Activated CD4-positive, alpha-beta T cell treated with anti-CD3 and anti-CD28 coated beads for 36 hours (primary cell): ENCODE results near the gene TMEM170B. TPM values are rescaled to one million over a fixed set of nuclear protein-coding genes. Genes with fewer than 3 reads are reported as not detected.

Experiments
- ATAC-seq: fragments of 200-7000 bp; cut with Tn5 transposase; one replicate; pipeline ENCODE4 v1.10.0; 2021; ENCODE audit warnings: mild to moderate bottlenecking, moderate library complexity
- CTCF ChIA-PET: fragments of 350-600 bp; sonication (Branson Sonifier 250); formaldehyde crosslinking; loops from one replicate; lab custom pipeline; 2021; ENCODE audit warnings: antibody characterized with exemption; lab: Charles Lee
- POLR2A ChIA-PET: fragments of 350-600 bp; sonication (Branson Sonifier 250); formaldehyde crosslinking; loops from one replicate; lab custom pipeline; 2021; ENCODE audit warnings: antibody characterized with exemption, inconsistent platforms; lab: Charles Lee
- DNase-seq: peaks from one replicate; pipeline ENCODE4 v3.0.0-alpha.2; 2020
- H3K27ac Mint-ChIP-seq: one replicate; pipeline ENCODE4 v1.8.0; 2021; ENCODE audit warnings: mixed read lengths
- H3K27me3 Mint-ChIP-seq: one replicate; pipeline ENCODE4 v1.8.0; 2021; ENCODE audit warnings: mixed read lengths
- H3K36me3 Mint-ChIP-seq: one replicate; pipeline ENCODE4 v1.8.0; 2021; ENCODE audit warnings: low read depth, mixed read lengths
- H3K4me1 Mint-ChIP-seq: one replicate; pipeline ENCODE4 v1.8.0; 2021; ENCODE audit warnings: mixed read lengths
- H3K4me3 Mint-ChIP-seq: one replicate; pipeline ENCODE4 v1.8.0; 2021; ENCODE audit warnings: mild to moderate bottlenecking, moderate library complexity, mixed read lengths
- H3K9me3 Mint-ChIP-seq: one replicate; pipeline ENCODE4 v1.8.0; 2021; ENCODE audit warnings: low read depth, mixed read lengths
- intact Hi-C, 2 experiments: fragments of 100-400 bp; cut with DNase I in 1 of 2; cut with micrococcal nuclease in 1 of 2; formaldehyde crosslinking; loops; one replicate each; pipeline versions ENCODE4 v1.14.2 to v1.15.1; 2022 to 2024; cut with DNase I, micrococcal nuclease
- total RNA-seq, 2 experiments: library from RNA; stranded (reverse); gene quantifications; one replicate each; pipeline ENCODE4 v1.2.3, GENCODE V29; 2021

Gene TMEM170B
- total RNA-seq, 2 experiments from 2014 or later: 0.98 to 1.3 TPM

DNA sequence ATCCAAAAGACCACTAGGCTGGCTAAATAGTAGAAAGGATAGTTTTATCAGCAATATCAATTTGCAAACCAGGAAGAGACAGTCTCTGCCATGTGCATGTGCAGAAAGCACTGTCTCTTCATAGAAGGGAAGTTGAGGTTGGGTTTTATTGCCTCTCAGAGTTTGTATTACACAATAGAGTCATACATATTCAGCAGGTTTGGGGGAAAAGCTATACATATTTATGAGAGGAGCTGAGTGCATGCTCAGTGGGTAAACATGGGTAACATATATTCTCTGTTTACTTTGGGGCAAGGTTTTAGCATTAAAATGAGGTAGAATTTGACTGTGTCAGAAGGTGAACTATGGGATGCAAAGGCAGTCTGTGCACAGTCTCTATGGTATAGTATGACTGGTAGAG, 14.9 kb downstream of the TMEM170B start:
- intact Hi-C loops: no loop called here
- Mint-ChIP-seq H3K4me1 (peaks cover 4% of the 10 kb centered on the region), H3K27ac (no peak overlapping the region), H3K36me3 (no peaks in the 10 kb centered on the region), H3K4me3 (no peak overlapping the region), H3K9me3 (no peaks in the 10 kb centered on the region), H3K27me3 (no peaks in the 10 kb centered on the region)
- DNase-seq (no peak), ATAC-seq (no peak)
- ChIA-PET CTCF (interaction anchor here (0.7 to 2.4 kb wide), 4 partner anchors 23 to 90 kb away, joined by 3 to 5 read pairs (median 4); no protein-coding TSS in a partner anchor), POLR2A (no interaction called here)

GRCh38 chr6:11553824-11554223, 16.3 kb downstream of the TMEM170B start:
- H3K36me3 Mint-ChIP-seq: no peaks in the 10 kb centered on the region
- H3K27me3 Mint-ChIP-seq: no peaks in the 10 kb centered on the region
- no peak overlapping the region for H3K27ac Mint-ChIP-seq
- ChIA-PET CTCF (interaction anchor here (1.1 to 2.4 kb wide), 3 partner anchors 22 to 89 kb away, joined by 3 to 5 read pairs (median 4); no protein-coding TSS in a partner anchor), POLR2A (no interaction called here)
- DNase-seq (no peak), ATAC-seq (no peak)
- H3K4me1 Mint-ChIP-seq: peaks cover 4% of the 10 kb centered on the region
- H3K4me3 Mint-ChIP-seq: no peak overlapping the region
- no peaks in the 10 kb centered on the region for H3K9me3 Mint-ChIP-seq
- intact Hi-C loops: no loop called here

DNA sequence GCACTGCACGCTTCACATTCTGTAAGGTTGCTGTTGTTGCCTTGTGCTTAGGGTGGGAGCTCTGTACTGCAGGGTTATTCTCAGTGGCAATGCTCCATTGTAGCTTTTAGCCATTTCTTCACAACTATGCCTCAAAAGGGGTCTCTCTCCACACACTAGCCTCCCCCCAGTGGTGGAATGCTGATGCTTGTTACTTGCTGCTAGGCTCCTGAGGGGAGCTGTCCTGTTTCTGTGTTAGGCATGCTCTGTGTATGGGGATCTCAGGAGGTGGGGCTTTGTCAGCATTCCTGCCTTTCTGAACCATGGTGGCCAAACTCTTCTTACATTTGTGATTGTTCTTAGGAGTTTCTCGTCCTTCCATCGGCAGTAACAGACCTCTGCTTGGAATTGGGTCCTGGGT, 18.8 kb downstream of the TMEM170B start:
- H3K36me3 Mint-ChIP-seq: no peaks in the 10 kb centered on the region
- peaks cover 4% of the 10 kb centered on the region for H3K4me1 Mint-ChIP-seq
- H3K9me3 Mint-ChIP-seq: no peaks in the 10 kb centered on the region
- DNase-seq (no peak), ATAC-seq (no peak)
- intact Hi-C loops: no loop called here
- H3K27ac Mint-ChIP-seq: no peak overlapping the region
- ChIA-PET CTCF (interaction anchor here (0.6 kb wide), 1 partner anchor 413 kb away, joined by 3 read pairs; no protein-coding TSS in a partner anchor), POLR2A (no interaction called here)
- no peak overlapping the region for H3K4me3 Mint-ChIP-seq
- H3K27me3 Mint-ChIP-seq: no peaks in the 10 kb centered on the region

DNA sequence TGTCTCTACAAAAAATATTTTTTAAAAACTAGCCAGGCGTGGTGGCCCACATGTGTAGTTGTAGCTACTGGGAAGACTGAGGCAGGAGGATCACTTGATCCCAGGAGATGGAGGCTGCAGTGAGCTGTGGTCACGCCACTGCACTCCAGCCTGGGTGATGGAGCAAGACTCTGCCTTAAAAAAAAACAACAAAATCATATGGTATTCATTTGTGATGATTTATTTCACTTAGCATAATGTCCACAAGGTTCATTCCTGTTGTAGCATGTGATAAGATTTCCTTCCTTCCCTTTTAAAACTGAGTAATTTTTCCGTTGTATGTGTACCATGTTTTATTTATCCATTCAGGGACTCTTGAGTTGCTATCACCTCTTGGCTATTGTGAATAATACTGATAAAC, 26.2 kb downstream of the TMEM170B start:
- H3K27me3 Mint-ChIP-seq: no peaks in the 10 kb centered on the region
- ChIA-PET POLR2A (no interaction called here), CTCF (interaction anchor here (0.9 to 1.9 kb wide), 2 partner anchors 12 to 20 kb away, joined by 3 to 4 read pairs; no protein-coding TSS in a partner anchor)
- no peaks in the 10 kb centered on the region for H3K9me3 Mint-ChIP-seq
- H3K36me3 Mint-ChIP-seq: peaks cover 9% of the 10 kb centered on the region
- no peak for DNase-seq
- H3K4me3 Mint-ChIP-seq: no peak overlapping the region
- intact Hi-C loops: no loop called here
- no peak overlapping the region for H3K27ac Mint-ChIP-seq
- ATAC-seq: no peak
- H3K4me1 Mint-ChIP-seq: no peaks in the 10 kb centered on the region

DNA sequence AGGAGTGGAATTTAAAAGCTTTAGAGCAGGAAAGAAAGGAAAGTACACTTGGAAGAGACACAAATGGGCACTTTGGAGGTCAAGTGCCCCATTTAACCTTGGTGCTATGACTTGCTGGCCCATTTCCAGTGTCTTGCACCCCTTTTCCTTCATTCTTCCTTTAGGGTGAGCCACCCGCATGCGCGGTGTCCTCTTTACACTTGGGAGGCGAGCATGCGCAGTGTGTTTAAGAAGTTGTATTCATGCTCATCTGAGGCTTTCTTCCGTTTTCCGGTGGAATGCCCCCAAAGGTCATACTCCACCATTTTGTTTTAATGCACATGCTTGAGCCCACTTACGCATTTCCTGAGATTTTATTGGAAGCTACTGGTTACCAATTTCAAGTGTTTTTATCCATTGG, 29.1 kb downstream of the TMEM170B start:
- no peaks in the 10 kb centered on the region for H3K9me3 Mint-ChIP-seq
- DNase-seq (no peak), ATAC-seq (no peak)
- no peaks in the 10 kb centered on the region for H3K27me3 Mint-ChIP-seq
- H3K36me3 Mint-ChIP-seq: peaks cover 9% of the 10 kb centered on the region
- H3K27ac Mint-ChIP-seq: no peak overlapping the region
- intact Hi-C loops: no loop called here
- POLR2A ChIA-PET: no interaction called here
- CTCF ChIA-PET: interaction anchor here (1.0 kb wide), 1 partner anchor 9 kb away, joined by 3 read pairs; no protein-coding TSS in a partner anchor
- H3K4me1 Mint-ChIP-seq: no peaks in the 10 kb centered on the region
- no peak overlapping the region for H3K4me3 Mint-ChIP-seq

DNA sequence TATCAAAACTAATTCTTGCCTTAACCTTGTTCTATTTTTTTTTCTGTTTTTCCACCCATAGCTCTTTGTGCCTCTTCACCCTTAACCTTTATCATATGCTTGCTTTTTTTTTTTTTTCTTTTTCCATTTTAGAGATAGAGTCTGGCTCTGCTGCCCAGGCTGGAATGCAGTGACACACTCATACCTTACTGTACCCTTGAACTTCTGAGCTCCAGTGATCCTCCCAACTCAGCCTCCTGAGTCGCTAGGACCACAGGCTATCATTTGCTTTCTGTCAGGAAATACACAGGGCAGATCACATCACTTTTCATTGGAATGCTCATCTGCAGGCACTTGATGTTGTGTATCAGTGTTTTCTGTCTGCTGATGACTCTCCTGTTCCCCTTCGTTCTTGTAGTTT, 33.5 kb downstream of the TMEM170B start:
- ChIA-PET CTCF (interaction anchor here (0.9 to 1.2 kb wide), 4 partner anchors 63 to 427 kb away, joined by 3 to 7 read pairs (median 4); no protein-coding TSS in a partner anchor), POLR2A (no interaction called here)
- Mint-ChIP-seq H3K27ac (no peak overlapping the region), H3K27me3 (no peaks in the 10 kb centered on the region), H3K4me1 (no peaks in the 10 kb centered on the region), H3K4me3 (no peak overlapping the region), H3K9me3 (no peaks in the 10 kb centered on the region), H3K36me3 (peaks cover 7% of the 10 kb centered on the region)
- intact Hi-C loops: loop anchor here in 1 of 2 experiments (10.0 kb wide), 1 partner anchor 616 kb away; no protein-coding TSS in a partner anchor
- ATAC-seq (no peak), DNase-seq (no peak)

GRCh38 chr6:11575408-11576033, 38.0 kb downstream of the TMEM170B start:
- H3K4me1 Mint-ChIP-seq: no peaks in the 10 kb centered on the region
- H3K27ac Mint-ChIP-seq: no peak overlapping the region
- no peaks in the 10 kb centered on the region for H3K36me3 Mint-ChIP-seq
- no peak overlapping the region for H3K4me3 Mint-ChIP-seq
- no peaks in the 10 kb centered on the region for H3K9me3 Mint-ChIP-seq
- ATAC-seq: peak; percentile 98
- ChIA-PET POLR2A (no interaction called here), CTCF (interaction anchor here (0.6 to 1.8 kb wide), 21 partner anchors 9 to 1139 kb away, joined by 3 to 14 read pairs (median 4); no protein-coding TSS in a partner anchor)
- DNase-seq: peak; percentile 67
- intact Hi-C loops: loop anchor here (1.0 to 10.0 kb wide), 4 partner anchors 79 to 621 kb away; no protein-coding TSS in a partner anchor
- no peaks in the 10 kb centered on the region for H3K27me3 Mint-ChIP-seq

- Mint-ChIP-seq H3K27ac (no peak overlapping the region), H3K27me3 (no peaks in the 10 kb centered on the region), H3K9me3 (no peaks in the 10 kb centered on the region), H3K4me1 (no peaks in the 10 kb centered on the region), H3K4me3 (no peak overlapping the region), H3K36me3 (no peaks in the 10 kb centered on the region)
- intact Hi-C loops: no loop called here
- CTCF ChIA-PET: interaction anchor here (0.6 kb wide), 1 partner anchor 1027 kb away, joined by 3 read pairs; no protein-coding TSS in a partner anchor
- ATAC-seq (no peak), DNase-seq (no peak)
- POLR2A ChIA-PET: no interaction called here
These were observed 43.3 kb downstream of the TMEM170B start for GRCh38 chr6:11580686-11581405.

DNA sequence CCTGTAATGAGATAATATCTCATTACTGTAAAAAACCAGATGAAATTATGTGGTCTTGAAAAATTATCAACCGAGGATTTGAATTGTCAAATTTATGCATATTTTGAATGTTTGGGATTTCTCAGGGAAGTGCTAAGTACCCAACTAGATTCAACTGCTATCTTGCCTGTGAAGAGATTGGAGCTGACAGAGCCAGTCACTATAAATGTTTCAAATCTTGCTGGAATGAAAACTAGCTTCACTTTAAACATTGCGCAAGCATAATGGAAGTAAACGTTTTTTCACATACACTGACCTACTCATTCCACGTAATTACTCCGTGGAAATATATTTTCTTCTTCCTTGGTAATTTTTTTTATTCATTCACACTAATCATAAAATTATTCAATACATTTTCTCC, 46.7 kb downstream of the TMEM170B start:
- Mint-ChIP-seq H3K4me1 (no peaks in the 10 kb centered on the region), H3K36me3 (no peaks in the 10 kb centered on the region), H3K4me3 (no peak overlapping the region), H3K27me3 (no peaks in the 10 kb centered on the region), H3K9me3 (no peaks in the 10 kb centered on the region), H3K27ac (no peak overlapping the region)
- ATAC-seq (no peak), DNase-seq (no peak)
- intact Hi-C loops: loop anchor here in 1 of 2 experiments (2.0 kb wide), 2 partner anchors 649 to 705 kb away; no protein-coding TSS in a partner anchor
- CTCF ChIA-PET: interaction anchor here (0.7 to 2.7 kb wide), 7 partner anchors 8 to 1023 kb away, joined by 3 to 10 read pairs (median 5); no protein-coding TSS in a partner anchor
- POLR2A ChIA-PET: no interaction called here

DNA sequence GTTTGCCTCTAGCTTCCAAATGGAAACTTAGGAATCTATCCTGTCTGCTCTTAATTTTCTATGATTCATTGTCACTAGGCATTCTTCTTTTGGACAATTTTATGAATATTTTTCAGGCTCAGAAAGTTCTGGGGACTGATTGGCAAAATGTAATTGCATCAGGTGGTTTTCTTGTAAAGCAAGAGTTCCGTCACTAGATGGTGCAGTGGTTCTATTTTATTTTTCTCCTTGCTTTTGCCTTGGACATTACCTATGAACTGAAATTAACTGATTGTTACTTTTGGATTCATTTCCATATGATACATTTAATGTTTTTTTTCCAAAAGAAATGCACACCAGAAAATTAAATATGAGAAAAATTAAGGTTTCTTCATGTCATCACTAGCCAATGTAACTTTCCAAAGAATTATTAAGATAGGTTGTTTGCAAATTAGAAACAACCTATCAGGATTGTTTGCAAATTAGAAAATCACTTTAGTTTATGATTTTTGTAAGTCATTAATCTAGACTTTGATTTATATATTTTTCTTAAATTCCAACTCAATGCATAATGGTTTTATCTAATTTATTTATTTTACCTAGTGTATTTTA, 48.0 kb downstream of the TMEM170B start:
- CTCF ChIA-PET: interaction anchor here (0.6 to 1.9 kb wide), 8 partner anchors 10 to 1022 kb away, joined by 3 to 7 read pairs (median 3); no protein-coding TSS in a partner anchor
- no peak for ATAC-seq
- Mint-ChIP-seq H3K4me3 (no peak overlapping the region), H3K27me3 (peaks cover 2% of the 10 kb centered on the region), H3K36me3 (no peaks in the 10 kb centered on the region), H3K4me1 (no peaks in the 10 kb centered on the region), H3K9me3 (no peaks in the 10 kb centered on the region), H3K27ac (no peak overlapping the region)
- intact Hi-C loops: loop anchor here (1.0 to 5.0 kb wide), 7 partner anchors 70 to 1307 kb away; no protein-coding TSS in a partner anchor
- POLR2A ChIA-PET: no interaction called here
- DNase-seq: no peak

- Mint-ChIP-seq H3K9me3 (no peaks in the 10 kb centered on the region), H3K27me3 (peaks cover 2% of the 10 kb centered on the region), H3K27ac (no peak overlapping the region), H3K36me3 (no peaks in the 10 kb centered on the region), H3K4me1 (no peaks in the 10 kb centered on the region), H3K4me3 (no peak overlapping the region)
- CTCF ChIA-PET: interaction anchor here (0.6 to 1.0 kb wide), 2 partner anchors 10 to 201 kb away, joined by 3 read pairs; no protein-coding TSS in a partner anchor
- intact Hi-C loops: loop anchor here (5.0 kb wide), 1 partner anchor 1306 kb away; no protein-coding TSS in a partner anchor
- no peak for DNase-seq
- POLR2A ChIA-PET: no interaction called here
- ATAC-seq: no peak
These were observed 48.6 kb downstream of the TMEM170B start for GRCh38 chr6:11586117-11586516.
